ENCODE data around the gene CAPS2. TPM values are rescaled to one million over a fixed set of nuclear protein-coding genes. Genes with fewer than 3 reads are reported as not detected.

The CAPS2 gene
- total RNA-seq, 2 experiments from 2014 or later: 6.3 to 9.3 TPM

DNA sequence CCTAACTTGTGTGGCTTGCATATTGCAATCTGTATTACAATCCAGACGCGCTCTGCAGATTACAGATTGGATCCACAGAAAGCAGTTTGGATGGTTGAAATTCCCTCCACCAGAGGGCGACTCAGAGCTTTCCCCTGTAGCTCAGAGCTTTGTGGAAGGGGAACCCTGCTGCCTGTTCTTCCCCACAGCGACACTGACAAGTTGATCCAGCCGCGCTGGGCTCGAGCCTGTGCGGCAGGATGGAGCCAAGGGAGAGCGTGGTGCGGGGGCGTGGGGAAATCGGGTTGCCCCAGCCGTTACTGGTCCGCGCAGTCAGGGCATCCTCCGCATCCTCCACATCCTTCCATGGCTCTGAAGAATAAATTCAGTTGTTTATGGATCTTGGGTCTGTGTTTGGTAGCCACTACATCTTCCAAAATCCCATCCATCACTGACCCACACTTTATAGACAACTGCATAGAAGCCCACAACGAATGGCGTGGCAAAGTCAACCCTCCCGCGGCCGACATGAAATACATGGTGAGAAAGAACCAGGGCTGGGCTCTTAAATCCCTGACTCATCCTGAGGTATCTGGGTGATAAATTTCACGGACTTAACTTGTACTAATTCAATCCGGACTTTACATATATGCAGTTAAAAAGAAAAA is 4.4 kb upstream of the CAPS2 start, which contains the start of gene GLIPR1L1:
Gene GLIPR1L1 (plus strand): TSS at position 287 of the 647 bp plus-strand sequence. CDS start 59 bp downstream, at position 346.
- peak; percentile 90 for DNase-seq
- H3K36me3 Mint-ChIP-seq: peaks cover 5% of the 10 kb centered on the region
- peak within 1 kb of the TSS; percentile 64 for H3K4me3 Mint-ChIP-seq
- CTCF ChIA-PET: interaction anchor here (0.6 to 3.9 kb wide), 17 partner anchors 9 to 722 kb away, joined by 3 to 48 read pairs (median 4); partner anchors contain the start of genes GLIPR1, GLIPR1L2 and KRR1
- H3K9me3 Mint-ChIP-seq (ENCODE audit: low read depth): no peaks in the 10 kb centered on the region
- peaks cover 34% of the 10 kb centered on the region for H3K4me1 Mint-ChIP-seq
- ATAC-seq: peak; percentile 84
- H3K27me3 Mint-ChIP-seq: peaks cover 27% of the 10 kb centered on the region
- no peak within 1 kb of the TSS for H3K27ac Mint-ChIP-seq

DNA sequence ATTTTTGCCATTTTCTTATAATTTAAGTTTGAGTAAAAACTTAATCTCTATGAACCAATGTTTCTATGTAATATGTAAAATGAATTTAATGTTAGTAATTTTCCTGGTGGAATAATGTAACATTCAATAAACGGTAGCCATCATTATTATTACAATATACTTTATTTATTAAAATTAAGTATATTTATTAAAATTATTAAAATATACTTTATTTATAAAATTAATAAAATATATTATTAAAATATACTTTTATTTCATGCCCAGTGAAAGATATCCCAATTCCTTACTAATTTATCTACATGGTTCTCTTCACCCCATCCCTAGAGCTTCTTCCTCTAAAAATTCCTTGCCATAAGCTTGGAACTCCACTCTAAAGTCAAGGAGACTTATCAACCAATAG is 2.5 kb downstream of the CAPS2 start:
- CTCF ChIA-PET: no interaction called here
- ATAC-seq (no peak), DNase-seq (no peak)
- Mint-ChIP-seq H3K9me3 (ENCODE audit: low read depth) (no peaks in the 10 kb centered on the region), H3K4me1 (peaks cover 9% of the 10 kb centered on the region), H3K27me3 (peaks cover 26% of the 10 kb centered on the region), H3K36me3 (no peaks in the 10 kb centered on the region), H3K27ac (no peak overlapping the region), H3K4me3 (no peak overlapping the region)

DNA sequence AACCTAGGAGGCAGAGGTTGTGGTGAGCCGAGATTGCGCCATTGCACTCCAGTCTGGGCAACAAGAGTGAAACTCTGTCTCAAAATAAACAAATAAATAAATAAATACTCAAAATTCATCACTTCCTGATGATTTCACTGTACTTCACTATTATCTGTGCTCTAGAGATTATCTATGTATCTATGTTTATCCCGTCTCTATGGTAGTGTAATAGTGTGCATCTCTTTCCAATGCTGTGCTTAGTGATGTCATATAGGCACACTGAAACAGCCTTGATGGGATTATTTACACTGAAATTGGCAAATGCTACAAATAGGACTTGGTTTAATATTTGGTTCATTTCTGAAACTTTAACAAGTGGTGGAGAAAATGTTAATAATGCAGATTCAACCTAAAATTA is 6.5 kb downstream of the CAPS2 start:
- H3K36me3 Mint-ChIP-seq: no peaks in the 10 kb centered on the region
- H3K4me1 Mint-ChIP-seq: no peaks in the 10 kb centered on the region
- CTCF ChIA-PET: no interaction called here
- no peak for ATAC-seq
- H3K9me3 Mint-ChIP-seq (ENCODE audit: low read depth): no peaks in the 10 kb centered on the region
- peaks cover 16% of the 10 kb centered on the region for H3K27me3 Mint-ChIP-seq
- H3K27ac Mint-ChIP-seq: no peak overlapping the region
- H3K4me3 Mint-ChIP-seq: no peak overlapping the region
- DNase-seq: no peak

DNA sequence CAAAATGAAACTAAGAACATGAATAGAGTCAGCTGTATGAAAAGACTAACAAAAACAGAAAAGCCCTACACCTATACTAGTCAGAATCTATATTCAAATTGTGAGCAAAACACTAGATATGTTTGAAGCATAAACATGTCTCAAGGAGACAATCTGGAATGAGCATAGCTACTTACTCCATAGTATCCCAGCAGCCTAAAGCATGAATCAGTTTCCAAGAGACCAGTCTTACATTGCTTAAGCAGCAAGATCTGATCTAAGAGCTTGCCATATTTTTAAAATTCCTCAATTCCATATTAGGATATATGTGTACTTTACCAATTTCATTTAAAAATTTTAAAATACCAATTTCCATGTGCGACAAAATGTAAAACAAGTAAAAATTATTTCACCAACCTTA is 7.7 kb downstream of the CAPS2 start:
- no peak for ATAC-seq
- no peak overlapping the region for H3K4me3 Mint-ChIP-seq
- H3K27ac Mint-ChIP-seq: no peak overlapping the region
- H3K27me3 Mint-ChIP-seq: peaks cover 11% of the 10 kb centered on the region
- H3K9me3 Mint-ChIP-seq (ENCODE audit: low read depth): no peaks in the 10 kb centered on the region
- CTCF ChIA-PET: no interaction called here
- no peak for DNase-seq
- H3K4me1 Mint-ChIP-seq: no peaks in the 10 kb centered on the region
- H3K36me3 Mint-ChIP-seq: no peaks in the 10 kb centered on the region

DNA sequence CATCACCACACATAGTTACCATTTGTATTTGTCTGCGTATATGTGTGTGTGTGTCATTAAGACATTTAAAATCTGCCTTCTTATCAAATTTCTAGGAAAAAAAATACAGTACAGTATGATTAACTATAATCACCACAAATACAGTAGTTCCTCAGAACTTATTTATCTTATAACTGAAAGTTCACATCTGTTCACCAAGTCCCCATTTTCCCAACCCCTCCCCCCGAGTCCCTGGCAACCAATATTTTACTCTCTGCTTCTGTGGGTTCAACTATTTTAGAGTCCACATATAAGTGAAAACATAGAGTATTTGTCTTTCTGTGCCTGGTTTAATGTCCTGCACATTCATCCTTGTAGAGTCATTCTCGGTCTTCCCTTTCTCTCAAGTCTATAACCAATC is 12.3 kb downstream of the CAPS2 start:
- DNase-seq (no peak), ATAC-seq (no peak)
- H3K27me3 Mint-ChIP-seq: peaks cover 11% of the 10 kb centered on the region
- H3K4me1 Mint-ChIP-seq: no peaks in the 10 kb centered on the region
- CTCF ChIA-PET: no interaction called here
- H3K36me3 Mint-ChIP-seq: no peaks in the 10 kb centered on the region
- no peaks in the 10 kb centered on the region for H3K9me3 Mint-ChIP-seq (ENCODE audit: low read depth)
- no peak overlapping the region for H3K27ac Mint-ChIP-seq
- H3K4me3 Mint-ChIP-seq: no peak overlapping the region

DNA sequence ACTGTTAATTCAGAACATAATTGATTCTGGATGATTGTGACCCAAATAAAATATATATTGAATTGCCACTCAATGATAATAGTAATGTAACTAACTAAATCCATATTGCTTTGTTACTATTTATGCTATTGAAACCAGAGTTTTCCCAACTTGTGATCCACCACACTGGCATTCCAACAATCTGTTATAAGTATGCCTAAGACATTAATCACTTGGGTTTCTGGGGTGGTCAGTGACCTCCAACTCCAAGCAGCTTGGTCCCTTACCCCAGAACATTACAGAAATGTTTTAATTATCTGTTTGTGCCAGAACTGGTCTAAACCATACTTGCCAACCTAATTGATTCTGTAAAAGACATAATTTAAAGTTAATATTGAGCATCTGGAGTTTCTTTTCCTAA is 14.6 kb downstream of the CAPS2 start:
- CTCF ChIA-PET: no interaction called here
- H3K27me3 Mint-ChIP-seq: peaks cover 9% of the 10 kb centered on the region
- ATAC-seq: no peak
- no peaks in the 10 kb centered on the region for H3K36me3 Mint-ChIP-seq
- H3K4me3 Mint-ChIP-seq: no peak overlapping the region
- H3K9me3 Mint-ChIP-seq (ENCODE audit: low read depth): no peaks in the 10 kb centered on the region
- DNase-seq: no peak
- no peaks in the 10 kb centered on the region for H3K4me1 Mint-ChIP-seq
- no peak overlapping the region for H3K27ac Mint-ChIP-seq

DNA sequence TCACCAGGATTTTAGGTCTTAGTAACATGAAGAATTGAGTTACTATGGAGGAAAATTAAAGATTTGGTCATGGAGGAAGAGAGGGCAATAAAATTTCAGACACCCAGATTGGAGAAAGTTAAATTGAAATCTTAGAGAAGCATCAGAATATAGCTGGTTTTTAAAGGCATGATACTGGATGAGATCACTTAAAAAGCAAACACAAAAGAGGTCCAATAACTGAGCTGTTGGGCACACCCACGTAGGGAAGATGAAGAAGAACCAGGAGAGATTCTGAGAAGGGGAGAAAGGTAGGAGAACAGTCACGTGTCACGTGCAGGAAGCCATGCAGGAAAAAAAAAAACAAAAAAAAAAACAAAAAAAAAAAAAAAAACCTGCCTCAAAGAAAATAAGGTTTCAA is 18.8 kb downstream of the CAPS2 start:
- CTCF ChIA-PET: no interaction called here
- H3K9me3 Mint-ChIP-seq (ENCODE audit: low read depth): no peaks in the 10 kb centered on the region
- H3K36me3 Mint-ChIP-seq: no peaks in the 10 kb centered on the region
- H3K27ac Mint-ChIP-seq: no peak overlapping the region
- no peaks in the 10 kb centered on the region for H3K4me1 Mint-ChIP-seq
- H3K4me3 Mint-ChIP-seq: no peak overlapping the region
- DNase-seq (no peak), ATAC-seq (no peak)
- peaks cover 4% of the 10 kb centered on the region for H3K27me3 Mint-ChIP-seq

DNA sequence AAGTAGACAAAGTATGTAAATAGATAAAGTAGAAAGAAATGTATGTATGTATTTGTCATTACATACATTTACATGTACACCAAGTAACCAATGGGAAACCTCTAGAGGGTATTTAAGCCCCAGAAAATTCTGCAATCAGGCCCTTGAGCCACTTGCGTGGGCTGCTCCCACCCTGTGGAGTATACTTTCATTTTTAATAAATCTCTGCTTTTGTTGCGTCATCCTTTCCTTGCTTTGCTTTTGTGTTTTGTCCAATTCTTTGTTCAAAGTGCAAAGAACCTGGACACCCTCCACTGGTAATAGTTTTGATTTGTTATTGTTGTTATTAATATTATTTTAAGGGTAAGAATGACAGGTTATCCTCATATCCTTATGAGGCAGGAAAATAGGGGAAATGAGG is 21.8 kb downstream of the CAPS2 start:
- Mint-ChIP-seq H3K4me3 (no peak overlapping the region), H3K27ac (no peak overlapping the region), H3K4me1 (no peaks in the 10 kb centered on the region), H3K36me3 (no peaks in the 10 kb centered on the region), H3K9me3 (ENCODE audit: low read depth) (no peaks in the 10 kb centered on the region), H3K27me3 (no peaks in the 10 kb centered on the region)
- no peak for DNase-seq
- no peak for ATAC-seq
- CTCF ChIA-PET: no interaction called here

DNA sequence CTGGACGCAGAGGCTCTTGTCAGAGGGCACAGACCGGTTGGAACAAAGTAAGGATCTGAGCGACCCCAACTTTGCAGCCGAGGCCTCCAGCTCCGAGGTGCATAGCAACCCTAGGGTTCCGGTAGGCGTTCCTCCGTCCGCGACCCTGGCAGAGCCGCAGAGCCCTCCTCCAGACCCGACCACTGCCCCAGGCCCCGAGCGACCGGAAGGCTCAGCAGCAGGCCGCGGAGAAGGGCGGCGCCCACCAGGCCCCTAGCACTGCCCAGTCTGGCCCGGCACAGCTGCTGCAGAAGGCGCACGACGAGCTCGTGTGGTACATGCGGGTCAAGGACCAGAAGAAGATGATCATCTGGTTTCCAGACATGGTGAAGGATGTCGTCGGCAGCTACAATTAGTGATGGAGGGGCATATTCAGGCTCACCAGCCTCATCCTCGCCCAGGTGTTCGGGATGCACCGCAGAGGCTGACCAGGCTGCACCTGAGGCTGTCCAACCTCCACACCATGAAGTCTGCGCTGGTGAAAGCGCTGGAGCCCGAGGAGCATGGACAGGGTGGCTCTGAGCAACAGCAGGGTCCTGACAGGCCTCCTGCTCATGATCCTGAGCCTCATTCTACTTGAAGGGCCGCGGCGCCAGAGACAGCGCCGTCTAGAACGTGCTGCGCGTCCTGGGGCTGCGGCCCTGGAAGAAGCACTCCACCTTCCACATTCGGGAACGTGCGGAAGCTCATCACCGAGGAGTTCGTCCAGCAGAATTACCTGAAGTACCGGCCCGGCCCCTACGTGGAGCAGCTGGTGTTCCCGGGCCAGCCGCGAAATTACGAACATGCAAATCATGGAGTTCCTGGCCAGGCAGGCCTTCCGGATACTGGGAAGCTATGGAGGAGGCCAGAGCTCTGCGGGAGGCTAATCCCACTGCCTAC is 24.5 kb downstream of the CAPS2 start:
- CTCF ChIA-PET: no interaction called here

DNA sequence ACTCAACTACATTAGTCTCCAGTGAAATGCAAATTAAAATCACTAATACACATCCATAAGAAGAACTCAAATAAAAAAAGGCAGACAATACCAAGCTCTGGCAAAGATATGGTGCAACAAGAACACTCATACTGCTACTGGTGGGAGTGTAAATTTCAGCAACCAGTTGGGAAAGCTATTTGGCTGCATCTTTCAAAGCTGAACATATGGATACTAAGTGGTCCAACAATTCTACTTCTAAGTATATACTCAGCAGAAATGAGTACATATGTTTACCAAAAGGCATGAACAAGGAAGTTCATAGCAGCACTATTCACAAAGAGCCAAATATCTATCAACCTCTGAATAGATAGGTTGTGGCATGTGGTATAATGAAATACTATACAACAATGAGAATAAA is 27.3 kb downstream of the CAPS2 start:
- no peak for DNase-seq
- H3K27ac Mint-ChIP-seq: no peak overlapping the region

More for the DNA sequence above, 24.5 kb downstream of the CAPS2 start:
- ATAC-seq: no peak
- Mint-ChIP-seq H3K36me3 (no peaks in the 10 kb centered on the region), H3K27me3 (no peaks in the 10 kb centered on the region), H3K4me1 (no peaks in the 10 kb centered on the region), H3K27ac (no peak overlapping the region), H3K9me3 (ENCODE audit: low read depth) (no peaks in the 10 kb centered on the region), H3K4me3 (no peak overlapping the region)
- DNase-seq: no peak

DNA sequence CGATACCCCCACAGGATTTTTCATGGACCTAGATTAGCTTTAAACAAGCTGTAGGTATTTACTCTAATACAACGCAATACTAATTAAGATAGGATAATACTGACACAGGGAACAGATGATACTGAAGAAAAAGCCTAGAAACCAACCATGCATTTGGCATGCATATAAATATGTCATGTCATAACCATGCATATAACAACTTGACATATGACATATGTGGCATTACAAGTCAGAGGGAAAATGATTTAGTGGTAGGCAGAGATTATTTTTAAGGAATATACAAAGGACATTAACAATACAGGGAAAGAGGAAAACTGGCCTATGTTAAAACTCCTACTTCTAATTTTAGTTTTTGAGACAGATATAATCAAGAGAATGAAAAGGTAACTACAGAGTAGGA is 27.9 kb downstream of the CAPS2 start:
- Mint-ChIP-seq H3K27ac (no peak overlapping the region), H3K9me3 (ENCODE audit: low read depth) (no peaks in the 10 kb centered on the region), H3K36me3 (no peaks in the 10 kb centered on the region), H3K4me3 (no peak overlapping the region), H3K27me3 (no peaks in the 10 kb centered on the region), H3K4me1 (no peaks in the 10 kb centered on the region)
- ATAC-seq (no peak), DNase-seq (no peak)
- CTCF ChIA-PET: no interaction called here

More for the DNA sequence above, 27.3 kb downstream of the CAPS2 start:
- Mint-ChIP-seq H3K9me3 (ENCODE audit: low read depth) (no peaks in the 10 kb centered on the region), H3K4me1 (no peaks in the 10 kb centered on the region), H3K27me3 (no peaks in the 10 kb centered on the region), H3K4me3 (no peak overlapping the region), H3K36me3 (no peaks in the 10 kb centered on the region)
- no peak for ATAC-seq
- CTCF ChIA-PET: no interaction called here

DNA sequence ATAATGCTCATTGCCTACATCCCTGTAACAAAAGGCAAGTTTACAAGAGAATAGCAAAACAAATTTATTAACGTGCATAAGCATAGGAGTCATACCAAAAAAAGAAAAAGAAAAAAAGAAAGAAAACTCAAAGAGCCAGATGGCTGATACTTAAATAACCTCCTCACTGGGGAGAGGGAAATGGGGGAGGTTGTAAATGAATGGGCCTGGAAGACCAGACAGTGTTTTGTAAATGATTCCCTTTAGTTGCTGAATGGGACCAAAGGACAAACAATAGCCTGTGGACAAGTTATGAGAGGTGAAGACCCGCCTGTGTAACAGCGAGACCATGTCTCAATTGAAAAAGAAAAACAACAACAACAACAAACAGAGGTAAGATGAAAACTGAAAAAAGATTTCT is 35.3 kb downstream of the CAPS2 start:
- no peak for ATAC-seq
- H3K9me3 Mint-ChIP-seq (ENCODE audit: low read depth): no peaks in the 10 kb centered on the region
- CTCF ChIA-PET: interaction anchor here (1.6 kb wide), 1 partner anchor 10 kb away, joined by 3 read pairs; no protein-coding TSS in a partner anchor

DNA sequence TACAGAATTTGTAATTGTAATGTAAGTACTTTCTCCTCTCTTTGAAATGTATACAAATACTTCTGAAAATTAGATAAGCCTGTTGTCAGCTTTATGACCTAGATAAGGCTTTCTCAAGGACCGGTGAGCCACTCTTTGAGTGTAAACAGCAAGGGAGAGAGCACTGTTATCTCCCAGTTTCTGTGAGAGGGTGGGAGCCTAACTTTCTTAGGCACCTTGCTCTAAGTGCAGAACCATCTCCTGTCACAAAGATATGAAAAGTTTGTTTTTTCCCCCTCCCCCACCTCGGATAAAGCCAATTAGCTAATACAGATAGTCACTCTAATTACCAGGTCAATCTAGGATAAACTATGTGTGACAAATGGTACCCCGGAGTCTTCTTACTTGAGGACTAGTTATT is 35.8 kb downstream of the CAPS2 start:
- Mint-ChIP-seq H3K9me3 (ENCODE audit: low read depth) (no peaks in the 10 kb centered on the region), H3K36me3 (no peaks in the 10 kb centered on the region), H3K4me3 (no peak overlapping the region), H3K4me1 (no peaks in the 10 kb centered on the region), H3K27me3 (no peaks in the 10 kb centered on the region), H3K27ac (no peak overlapping the region)
- no peak for ATAC-seq
- CTCF ChIA-PET: interaction anchor here (1.6 kb wide), 1 partner anchor 10 kb away, joined by 3 read pairs; no protein-coding TSS in a partner anchor
- no peak for DNase-seq

More for the DNA sequence above, 35.3 kb downstream of the CAPS2 start:
- H3K36me3 Mint-ChIP-seq: no peaks in the 10 kb centered on the region
- no peak for DNase-seq
- H3K4me1 Mint-ChIP-seq: no peaks in the 10 kb centered on the region
- H3K4me3 Mint-ChIP-seq: no peak overlapping the region
- no peaks in the 10 kb centered on the region for H3K27me3 Mint-ChIP-seq
- no peak overlapping the region for H3K27ac Mint-ChIP-seq

DNA sequence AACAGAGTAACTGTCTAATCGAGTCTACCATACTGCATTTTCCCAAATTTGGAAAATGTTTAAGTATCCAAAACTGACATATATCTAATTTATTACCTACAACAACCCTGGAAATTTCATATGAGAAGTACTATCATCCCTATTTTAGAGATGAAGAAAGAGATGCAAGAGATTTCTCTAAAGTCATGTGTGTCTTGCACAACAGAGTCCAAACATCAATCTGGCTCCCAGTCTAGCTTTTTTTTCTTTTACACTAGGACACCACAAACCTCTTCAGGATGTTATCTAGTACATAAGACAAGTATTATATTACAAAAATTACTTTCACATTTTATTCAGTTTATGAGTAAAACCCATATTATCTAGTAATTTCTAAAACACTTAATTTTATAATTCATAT is 39.1 kb downstream of the CAPS2 start:
- DNase-seq: no peak
- Mint-ChIP-seq H3K27me3 (no peaks in the 10 kb centered on the region), H3K4me3 (no peak overlapping the region), H3K4me1 (no peaks in the 10 kb centered on the region), H3K9me3 (ENCODE audit: low read depth) (no peaks in the 10 kb centered on the region), H3K27ac (no peak overlapping the region), H3K36me3 (no peaks in the 10 kb centered on the region)
- no peak for ATAC-seq
- CTCF ChIA-PET: no interaction called here
